Stimulated activated CD4-positive, alpha-beta T cell treated with anti-CD3 and anti-CD28 coated beads, Interleukin-15, amount 100 ng/mL, for 48 hours (primary cell): ENCODE data around the gene SPAST.
"Not testable (repeated sequence)": the region's sequence is repeated elsewhere in the genome, so short reads cannot be mapped to it uniquely, and the experiment has no call there.

ENCODE experiments used
- DNase-seq, 2 donors: peaks; one replicate each; pipeline ENCODE4 v3.0.0-alpha.2; 2020; ENCODE audit warnings: low read depth in 2 of 2

SPAST gene

DNA sequence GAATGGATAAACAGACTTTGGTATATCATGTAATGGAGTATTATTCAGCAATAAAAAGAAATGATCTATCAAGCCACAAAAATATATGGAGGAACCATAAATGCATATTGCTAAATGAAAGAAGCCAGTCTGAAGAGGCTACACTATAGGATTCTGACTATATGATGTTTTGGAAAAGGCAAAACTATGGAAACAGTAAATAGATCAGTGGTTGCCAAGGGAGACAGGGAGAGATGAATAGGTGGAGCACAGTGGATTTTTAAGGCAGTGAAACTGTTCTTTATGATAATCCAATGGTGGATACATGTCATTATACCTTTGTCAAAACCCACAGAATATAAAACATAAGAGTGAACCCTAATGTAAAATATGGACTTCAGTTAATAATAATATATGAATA lies 61.3 kb downstream of the SPAST start:
- no peak for DNase-seq

DNA sequence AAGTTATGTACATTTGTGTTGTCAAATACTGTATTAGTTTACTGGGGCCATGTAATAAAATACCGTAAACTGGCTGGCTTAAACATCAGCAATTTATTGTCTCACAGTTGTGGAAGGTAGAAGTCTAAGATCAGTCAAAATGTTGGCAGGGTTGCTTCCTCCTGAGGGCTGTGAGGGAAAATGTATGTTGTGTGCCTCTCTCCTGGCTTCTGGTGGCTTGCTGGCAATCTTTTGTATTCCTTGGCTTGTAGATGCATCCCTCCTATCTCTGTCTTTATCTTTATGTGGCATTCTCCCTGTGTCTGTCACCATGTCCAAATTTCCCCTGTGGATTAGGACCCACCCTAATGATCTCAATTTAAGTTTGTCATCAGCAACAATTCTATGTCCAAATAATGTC lies 65.3 kb downstream of the SPAST start:
- no peak for DNase-seq

DNA sequence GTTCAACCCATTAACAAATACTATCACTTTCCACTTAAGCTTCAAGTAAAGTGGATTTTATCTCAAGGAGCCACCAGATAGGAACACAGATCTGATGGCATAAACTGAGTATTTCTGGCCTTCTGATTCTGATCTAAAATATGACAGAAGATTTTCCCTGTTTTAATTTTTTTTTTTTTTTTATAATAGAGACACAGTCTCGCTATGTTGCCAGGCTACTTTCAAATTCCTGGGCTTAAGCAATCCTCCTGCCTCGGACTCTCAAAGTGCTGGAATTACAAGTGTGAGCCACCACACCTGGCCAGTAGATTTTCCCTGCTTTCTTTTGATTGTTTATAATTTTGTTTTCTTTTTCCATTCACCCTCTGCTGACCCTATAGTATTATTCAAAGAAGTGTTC lies 65.7 kb downstream of the SPAST start:
- no peak for DNase-seq

DNA sequence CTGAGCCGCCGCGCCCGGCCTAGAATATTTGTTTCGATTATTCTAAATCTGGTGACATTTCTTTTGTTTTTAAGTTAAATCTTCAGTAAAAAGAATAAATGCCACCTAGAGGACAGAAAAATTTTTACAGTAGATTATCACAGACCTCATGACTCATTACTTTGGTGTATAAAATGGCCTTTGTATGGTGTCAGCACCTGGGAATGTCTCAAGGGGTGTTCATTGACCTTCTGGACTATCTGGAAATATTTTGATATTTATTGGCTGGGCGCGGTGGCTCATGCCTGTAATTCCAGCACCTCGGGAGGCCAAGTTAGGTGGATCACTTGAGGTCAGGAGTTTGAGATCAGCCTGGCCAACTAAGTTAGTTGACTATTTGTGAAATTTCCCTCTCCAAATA lies 72.1 kb downstream of the SPAST start:
- DNase-seq: no peak

DNA sequence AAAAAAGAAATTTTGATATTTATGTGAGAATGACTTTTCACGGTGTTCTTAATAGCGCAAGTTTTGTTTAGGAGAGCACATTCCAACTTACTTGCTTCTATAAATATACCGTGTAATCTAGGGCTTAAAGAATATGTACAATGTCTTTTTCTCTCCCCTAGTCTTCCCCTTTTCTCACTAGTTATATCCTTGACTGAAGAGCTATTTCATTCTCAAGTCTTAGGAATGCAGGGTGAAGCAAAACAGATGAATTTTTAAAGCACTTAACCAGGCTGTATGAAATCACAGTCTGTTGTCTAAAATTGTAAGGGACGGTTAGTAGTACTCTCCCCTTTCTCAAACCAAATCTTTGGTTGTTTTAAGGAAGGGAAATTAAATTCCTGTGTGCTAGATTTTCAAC lies 72.7 kb downstream of the SPAST start:
- DNase-seq: no peak

DNA sequence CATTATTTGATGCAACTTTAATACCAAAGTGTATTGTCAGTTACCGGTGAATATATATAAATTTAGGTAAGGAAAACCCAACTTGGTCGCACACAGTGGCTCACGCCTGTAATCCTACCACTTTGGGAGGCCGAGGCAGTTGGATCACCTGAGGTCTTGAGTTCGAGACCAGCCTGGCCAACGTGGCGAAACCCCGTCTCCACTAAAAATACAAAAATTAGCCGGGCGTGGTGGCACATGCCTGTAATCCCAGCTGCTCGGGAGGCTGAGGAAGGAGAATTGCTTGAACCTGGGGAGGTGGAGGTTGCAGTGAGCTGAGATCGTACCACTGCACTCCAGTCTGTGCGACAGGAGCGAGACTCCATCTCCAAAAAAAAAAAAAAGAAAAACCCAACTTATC lies 88.2 kb downstream of the SPAST start:
- DNase-seq: not testable (repeated sequence)

DNA sequence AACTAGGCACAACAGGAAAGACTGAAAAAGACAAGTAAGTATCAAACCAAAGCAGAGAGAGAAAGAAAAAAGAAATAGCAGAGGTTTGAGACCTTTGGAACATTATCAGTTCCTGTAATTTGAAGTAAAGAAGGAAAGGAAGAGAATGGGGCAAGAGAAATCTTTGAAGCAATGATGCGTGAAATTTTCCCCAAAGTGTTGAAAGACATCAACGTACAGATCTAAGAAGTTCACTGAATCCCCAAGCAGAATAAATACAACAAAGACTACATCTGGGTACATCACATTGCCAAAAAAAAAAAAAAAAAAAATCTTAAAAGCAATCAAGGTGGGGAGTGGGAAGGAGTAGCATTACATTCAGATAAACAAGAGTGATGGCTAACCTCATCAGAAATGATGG lies 96.3 kb downstream of the SPAST start:
- DNase-seq: no peak

DNA sequence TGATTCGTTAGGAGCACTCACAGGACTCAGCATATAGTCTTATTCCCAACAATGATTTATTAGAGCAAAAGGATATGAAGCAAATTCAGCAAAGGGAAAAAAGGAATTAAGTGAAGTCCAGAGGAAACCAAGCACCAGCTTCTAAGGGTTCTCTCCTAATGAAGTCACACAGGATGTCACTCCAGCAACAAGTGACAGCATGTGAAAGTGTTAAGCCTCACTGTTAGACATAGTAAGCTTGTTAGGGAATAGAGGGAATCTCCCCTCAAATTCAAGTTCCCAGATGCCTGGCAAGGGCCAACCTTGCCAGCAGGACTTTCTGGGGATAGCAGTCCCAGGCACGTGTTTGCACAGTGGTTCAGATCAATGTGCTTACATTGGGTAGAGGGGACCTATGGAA lies 97.9 kb downstream of the SPAST start:
- no peak for DNase-seq

DNA sequence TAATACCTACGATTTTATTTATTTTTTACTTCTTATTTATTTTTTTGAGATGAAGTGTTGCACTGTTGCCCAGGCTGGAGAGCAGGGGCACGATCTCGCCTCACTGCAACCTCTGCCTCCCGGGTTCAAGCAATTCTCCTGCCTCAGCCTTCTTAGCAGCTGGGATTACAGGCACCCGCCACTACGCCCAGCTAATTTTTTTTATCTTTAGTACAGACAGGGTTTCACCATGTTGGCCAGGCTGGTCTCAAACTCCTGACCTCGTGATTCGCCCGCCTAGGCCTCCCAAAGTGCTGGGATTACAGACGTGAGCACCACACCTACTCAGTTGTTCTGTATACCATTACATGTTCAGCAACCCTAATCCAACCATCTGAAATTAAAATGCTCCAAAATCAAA lies 100.9 kb downstream of the SPAST start:
- DNase-seq: not testable (repeated sequence)

DNA sequence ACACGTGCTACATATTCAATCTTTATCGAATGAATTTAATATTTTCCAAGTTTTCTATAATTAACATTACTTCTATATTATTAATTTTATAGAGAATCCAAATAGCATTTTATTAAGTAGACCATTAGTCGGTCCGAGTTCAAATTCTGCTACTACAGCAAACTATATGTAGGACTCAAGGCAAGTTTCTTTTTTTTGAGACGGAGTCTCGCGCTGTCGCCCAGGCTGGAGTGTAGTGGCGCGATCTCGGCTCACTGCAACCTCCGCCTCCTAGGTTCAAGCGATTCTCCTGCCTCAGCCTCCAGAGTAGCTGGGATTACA lies 101.6 kb downstream of the SPAST start:
- peak in 1 of 2 donors; percentile 11 for DNase-seq

DNA sequence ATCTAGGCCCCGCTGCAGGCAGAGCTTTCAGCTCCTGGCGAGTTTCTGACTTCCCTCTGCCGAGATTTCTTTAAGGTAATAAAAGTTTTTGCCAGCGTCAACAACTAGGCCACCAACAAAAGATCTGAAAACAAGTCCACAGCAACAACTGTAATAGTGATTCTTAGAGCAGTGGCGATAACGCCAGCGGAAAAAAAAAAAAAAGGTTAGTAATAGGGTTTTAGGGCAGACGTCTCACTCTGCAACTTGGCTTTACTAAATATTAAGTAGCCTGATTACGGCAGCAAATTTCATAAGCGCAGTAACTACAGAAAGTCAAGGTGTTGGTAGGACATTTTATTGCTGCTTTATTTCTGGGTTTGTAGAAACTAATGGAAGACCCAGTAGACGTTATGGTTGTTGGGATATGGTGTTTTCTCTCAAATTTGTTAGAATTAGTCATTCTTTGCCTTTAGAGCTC lies 102.8 kb downstream of the SPAST start:
- no peak for DNase-seq

DNA sequence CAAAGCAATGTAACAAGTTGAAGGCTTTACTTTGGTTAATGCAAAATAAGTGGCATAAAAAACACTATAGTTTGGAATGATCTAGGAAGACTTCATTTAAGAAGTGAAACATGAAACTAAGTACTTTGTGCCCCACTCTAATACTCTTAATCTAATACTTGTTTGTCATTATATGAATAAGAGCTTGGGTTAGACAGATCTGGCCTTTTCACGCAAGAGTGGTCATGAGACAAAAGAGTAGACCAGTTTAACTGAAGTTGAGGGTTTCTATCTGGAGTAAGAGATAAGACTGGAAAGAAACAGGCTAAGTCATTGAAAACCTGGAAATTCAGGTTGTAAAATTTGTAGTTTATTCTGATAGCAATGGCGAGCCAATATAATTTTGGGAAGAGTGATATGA lies 105.2 kb downstream of the SPAST start:
- DNase-seq: no peak

DNA sequence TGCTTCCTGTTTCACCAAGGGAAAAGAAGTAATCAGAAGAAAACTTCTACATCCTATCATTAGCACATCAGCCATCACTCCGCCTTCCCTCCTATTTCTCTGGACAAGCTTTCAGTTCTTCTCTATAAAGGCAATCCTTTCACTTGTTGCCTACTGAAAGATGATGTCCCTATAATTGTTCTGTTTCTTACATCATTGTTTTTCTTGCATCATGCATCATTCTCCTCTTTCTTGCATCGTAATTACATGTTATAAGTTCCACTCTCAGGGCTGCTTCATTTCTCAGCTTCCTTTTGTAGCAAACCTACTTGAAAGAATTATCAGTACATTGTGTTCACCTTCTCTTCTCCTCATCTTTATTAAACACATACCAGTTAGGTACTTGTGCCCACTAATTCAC lies 109.5 kb downstream of the SPAST start:
- DNase-seq: no peak

DNA sequence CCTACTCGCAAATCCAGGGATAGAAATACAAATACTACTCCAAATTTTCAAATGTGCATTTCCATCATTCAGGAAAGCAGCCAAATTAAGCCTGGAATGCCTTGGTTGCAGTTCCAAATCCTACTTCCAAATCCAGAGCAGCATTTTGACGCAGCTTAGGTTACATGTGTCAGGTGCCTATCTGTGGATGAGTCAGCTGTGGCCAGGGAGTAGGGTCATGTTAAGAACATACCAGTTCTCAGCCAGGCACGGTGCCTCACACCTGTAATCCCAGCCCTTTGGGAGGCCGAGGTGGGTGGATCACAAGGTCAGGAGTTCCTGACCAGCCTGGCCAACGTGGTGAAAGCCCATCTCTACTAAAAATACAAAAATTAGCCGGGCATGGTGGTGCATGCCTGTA lies 119.3 kb downstream of the SPAST start:
- no peak for DNase-seq

DNA sequence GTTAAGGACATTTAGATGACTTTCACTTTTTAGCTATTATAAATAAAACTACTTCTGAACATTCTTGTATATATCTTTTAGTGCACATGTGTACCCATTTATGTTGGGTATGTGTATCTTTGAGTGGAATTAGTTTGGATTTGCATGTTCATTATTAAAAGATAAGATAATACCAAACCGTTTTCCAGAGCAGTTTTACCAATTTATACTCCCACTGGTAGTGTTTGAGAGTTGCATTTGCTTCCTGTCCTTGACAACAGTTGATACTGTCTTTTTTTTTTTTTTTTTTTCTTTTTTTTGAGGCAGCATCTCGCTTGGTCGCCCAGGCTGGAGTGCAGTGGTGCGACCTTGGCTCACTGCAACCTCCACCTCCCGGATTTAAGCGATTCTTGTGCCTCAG lies 125.7 kb downstream of the SPAST start:
- no peak for DNase-seq

DNA sequence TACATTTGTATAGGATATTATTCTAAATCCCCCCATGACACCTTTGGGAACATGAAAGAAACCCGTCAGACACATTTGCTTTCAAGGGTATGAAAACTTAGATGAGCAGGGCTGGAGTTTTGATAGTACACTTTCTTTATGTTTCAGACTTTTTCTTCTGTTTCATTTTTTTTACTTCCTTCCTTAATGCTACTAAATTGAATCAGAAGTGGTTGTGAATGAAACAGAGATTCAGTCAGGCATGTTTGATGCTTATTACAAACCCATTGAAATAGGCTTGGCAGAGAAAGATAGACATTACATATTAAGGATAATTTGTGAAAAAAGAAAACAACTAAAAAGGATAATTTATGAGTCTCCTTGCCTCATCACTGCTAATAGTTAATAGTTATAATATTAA lies 129.1 kb downstream of the SPAST start:
- no peak for DNase-seq

DNA sequence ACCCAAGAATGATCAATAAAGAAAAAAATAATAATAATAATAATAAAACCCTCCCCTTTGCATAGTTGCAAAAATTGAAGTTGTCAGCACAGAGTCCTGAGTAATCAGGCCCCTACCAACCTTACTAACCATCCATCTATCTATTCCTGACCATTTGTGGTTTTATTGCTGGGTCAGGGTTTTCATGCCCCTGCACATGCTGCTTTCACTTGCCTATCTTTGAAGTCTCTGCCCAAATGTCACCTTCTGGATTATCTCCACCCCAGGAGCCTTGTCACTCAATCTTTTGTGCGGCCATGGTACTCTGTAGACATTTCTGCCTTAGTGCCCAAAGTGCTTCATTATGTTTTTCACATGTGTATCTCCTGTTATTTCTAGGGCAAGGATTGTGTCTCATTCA lies 137.5 kb downstream of the SPAST start:
- no peak for DNase-seq

DNA sequence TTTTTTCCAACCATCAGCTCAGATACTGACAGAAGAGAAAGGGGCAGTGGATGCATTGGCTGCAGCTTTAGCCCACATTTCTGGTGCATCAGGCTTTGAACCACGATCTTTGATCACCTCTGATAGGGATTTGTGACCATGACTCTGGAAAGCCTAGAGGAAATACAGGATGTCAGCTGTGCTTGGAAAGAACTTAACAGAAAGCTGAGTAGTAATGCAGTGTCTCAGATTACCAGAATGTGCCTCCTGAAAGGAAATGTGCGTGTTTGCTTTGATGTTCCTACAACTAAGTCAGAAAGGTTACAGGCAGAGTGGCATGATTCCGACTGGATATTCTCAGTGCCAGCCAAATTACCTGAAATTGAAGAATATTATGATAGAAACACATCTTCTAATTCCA lies 140.1 kb downstream of the SPAST start:
- DNase-seq: not testable (repeated sequence)
